Kidney epithelial cell (primary cell): ENCODE results near the gene ARHGEF7. TPM values are rescaled to one million over a fixed set of nuclear protein-coding genes. Genes with fewer than 3 reads are reported as not detected.

Experiments used
- DNase-seq: peaks from one replicate; pipeline ENCODE4 v3.0.0-alpha.2; 2010; ENCODE audit warnings: low read depth
- H3K27me3 ChIP-seq: 2 replicates; pipeline ENCODE4 v1.6.0; 2011; ENCODE audit warnings: low read length; ENCODE audit not compliant: control insufficient read depth, insufficient read depth
- H3K36me3 ChIP-seq: 2 replicates; pipeline ENCODE4 v1.5.1; 2011; ENCODE audit warnings: low read length; ENCODE audit not compliant: control insufficient read depth, insufficient read depth
- H3K4me3 ChIP-seq: 2 replicates; pipeline ENCODE4 v1.5.1; 2011; ENCODE audit warnings: low read depth, mild to moderate bottlenecking, control low read depth, low read length
- total RNA-seq: library from RNA; depleted of rRNA; stranded (reverse); fragments of >200 nt; gene quantifications from 2 replicates; pipeline ENCODE4 v1.2.3, GENCODE V29; 2015
- TF ChIP-seq, protein P1 (sequence below): IDR thresholded peaks from 2 replicates; pipeline ENCODE4 v1.5.1; 2011; ENCODE audit warnings: mild to moderate bottlenecking, moderate library complexity, low read length, control low read depth, inconsistent platforms; ENCODE audit not compliant: insufficient read depth, poor library complexity, severe bottlenecking

ARHGEF7 gene
- total RNA-seq, 1 donor from 2014 or later: 32.4 TPM

DNA sequence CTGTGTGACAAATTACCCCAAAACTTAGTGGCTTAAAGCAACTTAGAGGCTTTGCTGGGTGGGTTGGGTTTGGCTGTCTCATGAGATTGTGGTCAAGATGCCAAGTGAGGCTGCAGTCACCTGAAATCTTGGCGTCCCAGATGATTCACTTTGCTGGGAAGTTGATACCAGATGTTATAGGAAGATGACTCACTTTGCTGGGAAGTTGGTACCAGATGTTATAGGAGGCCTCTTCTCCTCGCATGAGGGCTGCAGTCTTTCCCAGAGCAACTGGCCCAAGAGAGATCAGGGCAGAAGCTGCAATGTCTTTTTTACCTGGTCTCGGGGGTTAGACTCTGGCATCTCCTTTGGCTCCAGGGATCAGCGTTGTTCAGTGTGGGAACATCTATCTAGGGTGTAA, 222.1 kb downstream of the ARHGEF7 start:
- peak; percentile 57 for DNase-seq
- H3K27me3 ChIP-seq: no peaks in the 10 kb centered on the region
- no peaks in the 10 kb centered on the region for H3K36me3 ChIP-seq
- no peak overlapping the region for H3K4me3 ChIP-seq
- TF ChIP-seq, protein P1, sequence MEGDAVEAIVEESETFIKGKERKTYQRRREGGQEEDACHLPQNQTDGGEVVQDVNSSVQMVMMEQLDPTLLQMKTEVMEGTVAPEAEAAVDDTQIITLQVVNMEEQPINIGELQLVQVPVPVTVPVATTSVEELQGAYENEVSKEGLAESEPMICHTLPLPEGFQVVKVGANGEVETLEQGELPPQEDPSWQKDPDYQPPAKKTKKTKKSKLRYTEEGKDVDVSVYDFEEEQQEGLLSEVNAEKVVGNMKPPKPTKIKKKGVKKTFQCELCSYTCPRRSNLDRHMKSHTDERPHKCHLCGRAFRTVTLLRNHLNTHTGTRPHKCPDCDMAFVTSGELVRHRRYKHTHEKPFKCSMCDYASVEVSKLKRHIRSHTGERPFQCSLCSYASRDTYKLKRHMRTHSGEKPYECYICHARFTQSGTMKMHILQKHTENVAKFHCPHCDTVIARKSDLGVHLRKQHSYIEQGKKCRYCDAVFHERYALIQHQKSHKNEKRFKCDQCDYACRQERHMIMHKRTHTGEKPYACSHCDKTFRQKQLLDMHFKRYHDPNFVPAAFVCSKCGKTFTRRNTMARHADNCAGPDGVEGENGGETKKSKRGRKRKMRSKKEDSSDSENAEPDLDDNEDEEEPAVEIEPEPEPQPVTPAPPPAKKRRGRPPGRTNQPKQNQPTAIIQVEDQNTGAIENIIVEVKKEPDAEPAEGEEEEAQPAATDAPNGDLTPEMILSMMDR: no peak

DNA sequence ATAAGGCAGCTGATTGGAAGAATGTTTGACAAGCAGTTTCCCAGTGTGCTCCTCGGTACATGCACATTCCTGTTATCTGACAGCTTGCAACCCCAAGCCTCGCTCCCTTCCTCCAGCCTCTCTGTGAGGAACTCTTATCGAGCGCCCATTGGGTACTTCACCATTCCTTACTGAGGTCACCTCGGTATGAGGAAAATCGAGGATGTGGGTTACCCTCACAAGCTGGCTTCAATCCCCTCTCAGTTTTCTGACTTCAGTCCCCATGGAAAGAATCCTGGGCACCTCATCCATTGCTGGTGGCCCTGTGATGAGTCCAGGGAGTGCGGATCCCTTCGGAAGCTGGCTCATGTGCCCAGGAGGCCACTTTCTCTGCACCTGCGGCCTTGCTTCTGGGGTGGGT, 222.6 kb downstream of the ARHGEF7 start:
- Histone ChIP-seq H3K36me3 (no peaks in the 10 kb centered on the region), H3K27me3 (no peaks in the 10 kb centered on the region), H3K4me3 (no peak overlapping the region)
- TF ChIP-seq, protein P1: no peak
- no peak for DNase-seq

DNA sequence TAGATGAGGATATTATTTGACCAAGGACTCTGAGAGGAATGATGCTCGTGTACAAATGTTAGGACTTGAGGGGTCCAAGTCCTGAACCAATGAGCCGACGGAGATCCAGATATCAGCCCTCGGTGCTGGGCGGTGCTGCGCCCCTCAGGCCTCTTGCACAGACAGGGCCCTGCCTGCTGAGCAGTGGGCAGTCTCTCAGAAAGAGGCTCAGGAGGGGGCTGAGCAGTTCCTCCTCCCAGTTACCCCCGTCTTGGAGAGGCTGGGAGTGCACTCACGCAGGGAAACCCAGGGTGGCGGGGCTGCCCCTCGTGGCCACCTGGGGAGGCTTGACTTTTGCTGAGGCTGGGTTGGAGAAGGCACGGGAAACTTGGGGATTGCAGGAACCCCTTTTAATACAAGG, 223.7 kb downstream of the ARHGEF7 start:
- Histone ChIP-seq H3K4me3 (no peak overlapping the region), H3K36me3 (no peaks in the 10 kb centered on the region), H3K27me3 (no peaks in the 10 kb centered on the region)
- TF ChIP-seq, protein P1: no peak
- no peak for DNase-seq

DNA sequence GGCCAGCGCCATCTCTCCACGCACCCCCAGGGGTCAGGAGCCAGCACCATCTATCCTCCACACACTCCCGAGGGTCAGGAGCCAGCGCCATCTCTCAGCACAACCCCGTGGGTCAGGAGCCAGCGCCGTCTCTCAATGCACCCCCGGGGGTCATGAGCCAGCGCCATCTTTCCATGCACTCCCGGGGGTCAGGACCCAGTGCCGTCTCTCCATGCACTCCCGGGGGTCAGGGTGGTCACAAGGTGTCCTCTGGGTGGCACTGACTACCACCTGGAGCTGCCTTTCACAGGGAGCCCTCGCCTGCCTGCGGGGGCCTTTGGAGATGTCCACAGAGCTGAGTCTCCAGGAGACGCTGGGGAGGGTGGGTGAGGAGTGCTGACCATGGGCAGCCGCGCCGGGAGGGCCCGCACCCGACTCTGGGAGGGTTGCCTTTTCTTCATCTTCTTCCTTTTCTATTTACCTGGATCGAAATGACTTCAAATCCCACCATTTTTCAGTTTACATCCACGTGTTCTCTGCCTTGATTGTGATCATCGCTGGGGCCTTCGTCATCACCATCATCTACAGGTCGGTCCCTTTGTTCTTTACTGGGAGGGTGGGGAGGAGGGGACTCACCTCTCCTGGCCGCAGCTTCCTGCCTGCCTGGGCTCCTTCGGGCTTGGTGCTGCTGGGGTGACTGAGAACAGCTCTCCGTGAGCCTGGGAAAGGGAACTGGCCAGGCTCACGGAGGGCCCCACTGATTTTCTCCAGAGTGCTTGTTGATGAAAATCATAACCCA, 224.4 kb downstream of the ARHGEF7 start:
- H3K36me3 ChIP-seq: no peaks in the 10 kb centered on the region
- no peaks in the 10 kb centered on the region for H3K27me3 ChIP-seq
- TF ChIP-seq, protein P1: no peak
- DNase-seq: no peak
- no peak overlapping the region for H3K4me3 ChIP-seq

DNA sequence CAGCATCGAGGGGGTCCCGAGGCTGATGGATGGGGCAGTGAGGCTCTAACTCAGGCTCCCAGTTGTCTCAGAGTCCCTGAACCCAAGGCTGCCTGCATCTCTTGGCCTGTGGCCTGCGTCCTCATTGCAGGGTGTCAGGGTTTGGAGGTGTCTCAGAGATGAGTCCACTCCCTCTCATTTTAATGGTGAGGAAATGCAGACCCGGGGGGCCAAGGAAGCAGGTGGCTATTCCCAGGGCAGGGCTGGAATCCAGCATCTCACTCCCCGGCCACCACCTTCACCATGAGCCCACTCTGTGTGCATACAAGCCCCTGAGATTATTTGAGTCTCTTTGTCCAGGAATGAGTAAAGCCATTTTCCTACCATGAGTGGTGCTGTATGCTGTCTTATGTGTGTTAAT, 226.8 kb downstream of the ARHGEF7 start:
- no peak overlapping the region for H3K4me3 ChIP-seq
- no peak for DNase-seq
- TF ChIP-seq, protein P1: no peak
- H3K36me3 ChIP-seq: no peaks in the 10 kb centered on the region
- no peaks in the 10 kb centered on the region for H3K27me3 ChIP-seq

DNA sequence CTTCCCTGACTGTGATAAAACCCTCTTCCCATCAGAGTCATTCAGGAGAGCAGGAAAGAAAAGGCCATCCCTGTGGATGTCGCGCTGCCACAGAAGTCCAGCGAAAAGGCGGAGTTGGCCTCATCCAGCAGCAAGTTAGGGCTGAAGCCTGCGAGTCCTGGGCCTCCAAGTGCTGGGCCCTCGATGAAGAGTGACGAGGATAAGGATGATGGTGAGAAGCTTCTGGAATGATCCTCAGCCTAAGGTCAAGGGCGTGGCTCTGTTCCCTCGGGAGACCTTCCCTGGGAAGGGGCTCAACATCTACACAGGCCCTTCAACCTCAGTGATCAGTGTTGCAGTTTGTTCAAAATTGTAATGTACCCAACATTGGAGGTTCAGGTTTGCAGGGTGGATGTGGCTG, 227.6 kb downstream of the ARHGEF7 start:
- H3K4me3 ChIP-seq: no peak overlapping the region
- H3K36me3 ChIP-seq: no peaks in the 10 kb centered on the region
- no peak for DNase-seq
- TF ChIP-seq, protein P1: no peak
- H3K27me3 ChIP-seq: no peaks in the 10 kb centered on the region
